Fibroblast of lung (primary cell): Measurements from ENCODE around the gene PTGIS.

Experiments used
- CTCF ChIP-seq, 2 donors: IDR thresholded peaks in 1 of 2; conservative IDR thresholded peaks in 1 of 2; 1 replicate in 1 of 2; 2 replicates in 1 of 2; pipeline ENCODE4 v1.5.1; 2011 to 2012; ENCODE audit warnings: low read length in 2 of 2, control low read depth in 1 of 2, inconsistent platforms in 1 of 2, low read depth in 1 of 2, mild to moderate bottlenecking in 1 of 2
- EZH2 ChIP-seq: IDR thresholded peaks from 2 replicates; pipeline ENCODE4 v1.5.1; 2012; ENCODE audit warnings: low read length, control low read depth, mild to moderate bottlenecking; ENCODE audit errors: missing control alignments

GRCh38 chr20:49541733-49542513, 26.0 kb downstream of the PTGIS start:
- TF ChIP-seq CTCF (conservative IDR thresholded peaks at IDR 0.05 in 1 of 2, IDR thresholded peaks at IDR 0.05 in 1 of 2; ENCODE audit: low read depth in 1 of 2, low read length in 2 of 2): peak; percentile 78 to 85
- no peak for TF ChIP-seq EZH2
